Stimulated activated naive B cell treated with anti-CD40 and anti-IgM and Interleukin-4, amounts not matched to agents 10 μg/mL and 1 μg/mL and 100 μg/mL, for 72 hours (primary cell): ENCODE data around the gene DAZAP2.
A peak's percentile ranks its signal among the peaks of the same experiment; 100 is the strongest.
"Not testable (repeated sequence)": the region's sequence is repeated elsewhere in the genome, so short reads cannot be mapped to it uniquely, and the experiment has no call there.

Experiments
- ATAC-seq, 2 donors: fragments of 150-1000 bp; cut with Tn5 transposase; replicated peaks; 2 replicates each; pipeline ENCODE4 v1.10.0; 2021; ENCODE audit warnings: moderate library complexity in 1 of 2
- DNase-seq: peaks from one replicate; pipeline ENCODE4 v3.0.0; 2021
- H3K27ac Mint-ChIP-seq: one replicate; pipeline ENCODE4 v1.8.0; 2022; ENCODE audit warnings: mild to moderate bottlenecking, mixed read lengths
- H3K27me3 Mint-ChIP-seq, 2 donors: one replicate each; pipeline ENCODE4 v1.8.0; 2022; ENCODE audit warnings: mixed read lengths in 2 of 2
- H3K36me3 Mint-ChIP-seq, 2 donors: one replicate each; pipeline ENCODE4 v1.8.0; 2022; ENCODE audit warnings: mixed read lengths in 2 of 2, mild to moderate bottlenecking in 1 of 2
- H3K4me1 Mint-ChIP-seq, 2 donors: one replicate each; pipeline ENCODE4 v1.8.0; 2022; ENCODE audit warnings: mixed read lengths in 2 of 2, mild to moderate bottlenecking in 1 of 2
- H3K4me3 Mint-ChIP-seq, 2 donors: one replicate each; pipeline ENCODE4 v1.8.0; 2022; ENCODE audit warnings: mild to moderate bottlenecking in 2 of 2, mixed read lengths in 2 of 2, moderate library complexity in 1 of 2
- H3K9me3 Mint-ChIP-seq, 2 donors: one replicate each; pipeline ENCODE4 v1.8.0; 2022; ENCODE audit warnings: mixed read lengths in 2 of 2, mild to moderate bottlenecking in 1 of 2

Gene DAZAP2

GRCh38 chr12:51225771-51226170, 12.9 kb upstream of the DAZAP2 start:
- Mint-ChIP-seq H3K4me1 (no peaks in the 10 kb centered on the region), H3K9me3 (no peaks in the 10 kb centered on the region), H3K36me3 (peaks cover 0 to 4% of the 10 kb centered on the region in 2 donors), H3K27me3 (no peaks in the 10 kb centered on the region), H3K27ac (no peak overlapping the region), H3K4me3 (no peak overlapping the region)
- DNase-seq (no peak), ATAC-seq (no peak)

- H3K27ac Mint-ChIP-seq, H3K36me3 Mint-ChIP-seq, H3K27me3 Mint-ChIP-seq, DNase-seq, ATAC-seq, H3K4me3 Mint-ChIP-seq, H3K4me1 Mint-ChIP-seq, H3K9me3 Mint-ChIP-seq: not testable (repeated sequence)
Observed at GRCh38 chr12:51227112-51227511, 11.5 kb upstream of the DAZAP2 start.

- no peaks in the 10 kb centered on the region for H3K27me3 Mint-ChIP-seq
- H3K9me3 Mint-ChIP-seq = no peaks in the 10 kb centered on the region
- no peaks in the 10 kb centered on the region for H3K4me1 Mint-ChIP-seq
- DNase-seq = no peak
- H3K27ac Mint-ChIP-seq = no peak overlapping the region
- H3K4me3 Mint-ChIP-seq = no peak overlapping the region
- H3K36me3 Mint-ChIP-seq = peaks cover 0 to 4% of the 10 kb centered on the region in 2 donors
- no peak for ATAC-seq
Observed at GRCh38 chr12:51227962-51228361, 10.7 kb upstream of the DAZAP2 start.

GRCh38 chr12:51229116-51229809, 9.4 kb upstream of the DAZAP2 start:
- DNase-seq (no peak), ATAC-seq (no peak)
- no peaks in the 10 kb centered on the region for H3K9me3 Mint-ChIP-seq
- H3K27ac Mint-ChIP-seq = no peak overlapping the region
- H3K4me3 Mint-ChIP-seq = no peak overlapping the region
- H3K27me3 Mint-ChIP-seq = no peaks in the 10 kb centered on the region
- no peaks in the 10 kb centered on the region for H3K4me1 Mint-ChIP-seq
- peaks cover 0 to 4% of the 10 kb centered on the region in 2 donors for H3K36me3 Mint-ChIP-seq

- Mint-ChIP-seq H3K27me3 (no peaks in the 10 kb centered on the region), H3K9me3 (no peaks in the 10 kb centered on the region), H3K4me1 (peaks cover 0 to under 1% of the 10 kb centered on the region in 2 donors), H3K27ac (no peak overlapping the region), H3K4me3 (no peak overlapping the region), H3K36me3 (no peaks in the 10 kb centered on the region)
- ATAC-seq (no peak), DNase-seq (no peak)
Observed at GRCh38 chr12:51232642-51233041, 6.0 kb upstream of the DAZAP2 start.

GRCh38 chr12:51234530-51234929, 4.1 kb upstream of the DAZAP2 start:
- ATAC-seq (no peak), DNase-seq (no peak)
- H3K27ac Mint-ChIP-seq = no peak overlapping the region
- H3K36me3 Mint-ChIP-seq = peaks cover 5 to 7% of the 10 kb centered on the region in 2 donors
- no peaks in the 10 kb centered on the region for H3K9me3 Mint-ChIP-seq
- H3K4me3 Mint-ChIP-seq = no peak overlapping the region
- peaks cover 5 to 9% of the 10 kb centered on the region in 2 donors for H3K4me1 Mint-ChIP-seq
- H3K27me3 Mint-ChIP-seq = no peaks in the 10 kb centered on the region

GRCh38 chr12:51238037-51238509, 553 bp upstream of the DAZAP2 start:
- H3K36me3 Mint-ChIP-seq = peaks cover 24 to 30% of the 10 kb centered on the region in 2 donors
- H3K4me3 Mint-ChIP-seq = peak overlapping the region; percentile 95 to 99
- DNase-seq (peak; percentile 3), ATAC-seq (peak in 1 of 2 donors; percentile 3)
- H3K27me3 Mint-ChIP-seq = no peaks in the 10 kb centered on the region
- H3K9me3 Mint-ChIP-seq = no peaks in the 10 kb centered on the region
- H3K4me1 Mint-ChIP-seq = peaks cover 26 to 35% of the 10 kb centered on the region in 2 donors
- H3K27ac Mint-ChIP-seq = peak overlapping the region; percentile 100

GRCh38 chr12:51240971-51241370, 2.3 kb downstream of the DAZAP2 start:
- H3K4me3 Mint-ChIP-seq = no peak overlapping the region
- peak overlapping the region; percentile 20 for H3K27ac Mint-ChIP-seq
- no peak for ATAC-seq
- H3K4me1 Mint-ChIP-seq = peaks cover 35 to 54% of the 10 kb centered on the region in 2 donors
- DNase-seq = no peak
- H3K36me3 Mint-ChIP-seq = peaks cover 39 to 45% of the 10 kb centered on the region in 2 donors
- no peaks in the 10 kb centered on the region for H3K9me3 Mint-ChIP-seq
- H3K27me3 Mint-ChIP-seq = no peaks in the 10 kb centered on the region

- no peak for ATAC-seq
- H3K9me3 Mint-ChIP-seq = no peaks in the 10 kb centered on the region
- no peaks in the 10 kb centered on the region for H3K27me3 Mint-ChIP-seq
- no peak overlapping the region for H3K4me3 Mint-ChIP-seq
- peaks cover 43 to 52% of the 10 kb centered on the region in 2 donors for H3K36me3 Mint-ChIP-seq
- H3K27ac Mint-ChIP-seq = peak overlapping the region; percentile 75
- DNase-seq = no peak
- H3K4me1 Mint-ChIP-seq = peaks cover 42 to 65% of the 10 kb centered on the region in 2 donors
Observed at GRCh38 chr12:51242120-51242519, 3.5 kb downstream of the DAZAP2 start.

GRCh38 chr12:51242876-51243275, 4.2 kb downstream of the DAZAP2 start:
- H3K27ac Mint-ChIP-seq = peak overlapping the region; percentile 73
- peaks cover 49 to 70% of the 10 kb centered on the region in 2 donors for H3K4me1 Mint-ChIP-seq
- DNase-seq (no peak), ATAC-seq (no peak)
- H3K4me3 Mint-ChIP-seq = no peak overlapping the region
- H3K9me3 Mint-ChIP-seq = no peaks in the 10 kb centered on the region
- H3K36me3 Mint-ChIP-seq = peaks cover 44 to 59% of the 10 kb centered on the region in 2 donors
- H3K27me3 Mint-ChIP-seq = no peaks in the 10 kb centered on the region

- peak overlapping the region; percentile 65 for H3K27ac Mint-ChIP-seq
- no peaks in the 10 kb centered on the region for H3K27me3 Mint-ChIP-seq
- DNase-seq = no peak
Observed at GRCh38 chr12:51244269-51244668, 5.6 kb downstream of the DAZAP2 start.

GRCh38 chr12:51245476-51246253, 7.0 kb downstream of the DAZAP2 start:
- Mint-ChIP-seq H3K27me3 (no peaks in the 10 kb centered on the region), H3K4me1 (peaks cover 39 to 60% of the 10 kb centered on the region in 2 donors), H3K4me3 (peak overlapping the region in 1 of 2 donors; percentile 20), H3K27ac (peak overlapping the region; percentile 78), H3K36me3 (peaks cover 39 to 56% of the 10 kb centered on the region in 2 donors), H3K9me3 (no peaks in the 10 kb centered on the region)
- ATAC-seq (no peak), DNase-seq (no peak)

More at GRCh38 chr12:51244269-51244668, 5.6 kb downstream of the DAZAP2 start:
- ATAC-seq = no peak
- no peaks in the 10 kb centered on the region for H3K9me3 Mint-ChIP-seq
- H3K36me3 Mint-ChIP-seq = peaks cover 48 to 61% of the 10 kb centered on the region in 2 donors
- H3K4me3 Mint-ChIP-seq = no peak overlapping the region
- H3K4me1 Mint-ChIP-seq = peaks cover 47 to 72% of the 10 kb centered on the region in 2 donors

GRCh38 chr12:51246254-51246853, 7.7 kb downstream of the DAZAP2 start:
- peak; percentile 69 to 76 for ATAC-seq

GRCh38 chr12:51247523-51248206, 9.0 kb downstream of the DAZAP2 start:
- H3K27me3 Mint-ChIP-seq = no peaks in the 10 kb centered on the region
- ATAC-seq (no peak), DNase-seq (no peak)
- H3K4me3 Mint-ChIP-seq = no peak overlapping the region
- H3K9me3 Mint-ChIP-seq = no peaks in the 10 kb centered on the region
- H3K27ac Mint-ChIP-seq = no peak overlapping the region
- peaks cover 30 to 50% of the 10 kb centered on the region in 2 donors for H3K4me1 Mint-ChIP-seq
- peaks cover 32 to 48% of the 10 kb centered on the region in 2 donors for H3K36me3 Mint-ChIP-seq

More at GRCh38 chr12:51246254-51246853, 7.7 kb downstream of the DAZAP2 start:
- Mint-ChIP-seq H3K4me3 (peak overlapping the region; percentile 21 to 25), H3K36me3 (peaks cover 39 to 56% of the 10 kb centered on the region in 2 donors), H3K4me1 (peaks cover 35 to 56% of the 10 kb centered on the region in 2 donors), H3K27me3 (no peaks in the 10 kb centered on the region), H3K27ac (peak overlapping the region; percentile 78), H3K9me3 (no peaks in the 10 kb centered on the region)
- no peak for DNase-seq
